Measurements from ENCODE around the gene PPP2R5C.

PPP2R5C gene

DNA sequence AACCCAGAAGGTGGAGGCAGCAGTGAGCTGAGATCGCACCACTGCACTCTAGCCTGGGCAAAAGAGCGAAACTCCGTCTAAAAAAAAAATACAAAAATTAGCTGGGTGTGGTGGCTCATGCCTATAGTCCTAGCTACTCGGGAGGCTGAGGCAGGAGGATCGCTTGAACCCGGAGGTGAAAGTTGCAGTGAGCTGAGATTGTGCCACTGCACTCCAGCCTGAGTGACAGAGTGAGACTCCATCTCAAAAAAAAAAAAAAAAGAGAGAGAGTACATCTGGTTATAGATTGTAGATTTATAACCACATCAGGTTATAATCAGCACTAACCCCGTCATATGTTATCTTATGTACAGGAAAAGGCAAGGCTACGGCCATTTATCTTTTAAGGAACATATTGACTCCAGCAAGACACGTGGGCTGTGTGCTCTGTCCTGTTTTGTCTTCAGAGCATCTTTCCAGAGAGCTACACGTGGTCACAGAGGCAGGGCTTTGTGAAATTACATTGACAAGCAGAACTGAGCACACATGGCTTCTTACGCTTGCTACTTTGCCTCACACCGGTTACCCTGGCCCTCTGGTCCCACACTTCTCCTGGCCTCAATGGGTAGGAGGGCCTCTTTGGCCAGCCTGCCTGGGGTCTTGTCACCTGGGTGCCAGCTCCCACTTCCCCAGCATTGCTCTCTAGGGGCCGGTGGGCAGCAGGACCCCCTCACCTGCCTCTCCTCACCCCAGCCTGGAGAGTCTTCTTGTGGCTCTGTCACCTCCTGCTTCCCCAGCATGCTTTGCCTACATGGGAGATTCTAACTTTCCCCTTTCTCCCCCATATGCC, 196.1 kb downstream of the PPP2R5C start (continued):
- no peak for TF ChIP-seq SNAI2 (CRISPR knock-in tag; IDR thresholded peaks at IDR 0.05)
- TF ChIP-seq, protein P1, sequence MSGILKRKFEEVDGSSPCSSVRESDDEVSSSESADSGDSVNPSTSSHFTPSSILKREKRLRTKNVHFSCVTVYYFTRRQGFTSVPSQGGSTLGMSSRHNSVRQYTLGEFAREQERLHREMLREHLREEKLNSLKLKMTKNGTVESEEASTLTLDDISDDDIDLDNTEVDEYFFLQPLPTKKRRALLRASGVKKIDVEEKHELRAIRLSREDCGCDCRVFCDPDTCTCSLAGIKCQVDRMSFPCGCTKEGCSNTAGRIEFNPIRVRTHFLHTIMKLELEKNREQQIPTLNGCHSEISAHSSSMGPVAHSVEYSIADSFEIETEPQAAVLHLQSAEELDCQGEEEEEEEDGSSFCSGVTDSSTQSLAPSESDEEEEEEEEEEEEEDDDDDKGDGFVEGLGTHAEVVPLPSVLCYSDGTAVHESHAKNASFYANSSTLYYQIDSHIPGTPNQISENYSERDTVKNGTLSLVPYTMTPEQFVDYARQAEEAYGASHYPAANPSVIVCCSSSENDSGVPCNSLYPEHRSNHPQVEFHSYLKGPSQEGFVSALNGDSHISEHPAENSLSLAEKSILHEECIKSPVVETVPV (CRISPR knock-in tag; IDR thresholded peaks at IDR 0.05) = no peak
- TF ChIP-seq BACH2 (CRISPR knock-in tag; IDR thresholded peaks at IDR 0.05; ENCODE audit: borderline replicate concordance) = no peak

DNA sequence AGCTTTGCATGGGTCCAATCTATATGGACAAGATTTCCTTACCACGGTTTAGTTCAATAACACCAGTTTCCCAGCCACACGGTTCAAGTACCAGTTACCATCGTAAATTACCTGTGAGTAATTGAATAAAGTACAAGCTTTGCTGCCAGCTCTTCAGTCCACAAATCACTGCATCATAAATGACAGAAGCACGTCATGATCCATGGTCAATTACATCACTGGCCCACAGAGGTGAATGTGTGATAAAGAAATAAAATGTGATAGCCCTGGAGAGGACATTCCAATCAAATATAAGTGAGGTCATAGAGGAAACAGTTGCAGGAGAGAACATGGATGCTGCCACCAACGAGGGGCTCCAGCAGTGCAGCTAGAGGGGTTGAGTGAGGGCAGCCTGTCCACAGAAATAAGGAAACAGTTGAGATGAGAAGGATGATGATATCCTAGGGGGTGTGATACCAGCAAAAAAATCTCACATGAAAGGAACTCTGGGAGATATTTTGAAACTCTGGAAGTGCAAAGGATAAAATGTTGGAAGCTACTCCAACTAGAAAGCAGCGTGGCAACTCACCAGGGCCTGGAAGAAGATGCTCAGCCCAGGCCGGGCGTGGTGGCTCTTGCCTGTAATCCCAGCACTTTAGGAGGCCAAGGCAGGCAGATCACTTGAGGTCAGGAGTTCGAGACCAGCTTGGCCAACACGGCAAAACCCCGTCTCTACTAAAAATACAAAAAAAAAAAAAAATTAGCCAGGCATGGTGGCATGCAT, 197.1 kb downstream of the PPP2R5C start:
- ATAC-seq = no peak
- TF ChIP-seq ZNF8 (CRISPR knock-in tag; IDR thresholded peaks at IDR 0.05) (no peak), OSR1 (CRISPR knock-in tag; IDR thresholded peaks at IDR 0.05) (no peak), ZFP30 (CRISPR knock-in tag; IDR thresholded peaks at IDR 0.05) (no peak), ARNTL (CRISPR knock-in tag; IDR thresholded peaks at IDR 0.05; ENCODE audit: borderline replicate concordance, low read depth) (no peak), SNAI2 (CRISPR knock-in tag; IDR thresholded peaks at IDR 0.05) (no peak), ZFP3 (CRISPR knock-in tag; IDR thresholded peaks at IDR 0.05) (no peak), RARB (CRISPR knock-in tag; IDR thresholded peaks at IDR 0.05) (no peak), ZNF70 (CRISPR knock-in tag; IDR thresholded peaks at IDR 0.05) (no peak), PPARA (CRISPR knock-in tag; IDR thresholded peaks at IDR 0.05; ENCODE audit: borderline replicate concordance) (no peak), ZC3H10 (CRISPR knock-in tag; IDR thresholded peaks at IDR 0.05) (no peak)
- TF ChIP-seq, protein P2, sequence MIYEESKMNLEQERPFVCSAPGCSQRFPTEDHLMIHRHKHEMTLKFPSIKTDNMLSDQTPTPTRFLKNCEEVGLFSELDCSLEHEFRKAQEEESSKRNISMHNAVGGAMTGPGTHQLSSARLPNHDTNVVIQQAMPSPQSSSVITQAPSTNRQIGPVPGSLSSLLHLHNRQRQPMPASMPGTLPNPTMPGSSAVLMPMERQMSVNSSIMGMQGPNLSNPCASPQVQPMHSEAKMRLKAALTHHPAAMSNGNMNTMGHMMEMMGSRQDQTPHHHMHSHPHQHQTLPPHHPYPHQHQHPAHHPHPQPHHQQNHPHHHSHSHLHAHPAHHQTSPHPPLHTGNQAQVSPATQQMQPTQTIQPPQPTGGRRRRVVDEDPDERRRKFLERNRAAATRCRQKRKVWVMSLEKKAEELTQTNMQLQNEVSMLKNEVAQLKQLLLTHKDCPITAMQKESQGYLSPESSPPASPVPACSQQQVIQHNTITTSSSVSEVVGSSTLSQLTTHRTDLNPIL (CRISPR knock-in tag; IDR thresholded peaks at IDR 0.05; ENCODE audit: low read depth) = no peak
- TF ChIP-seq, protein P1 (CRISPR knock-in tag; IDR thresholded peaks at IDR 0.05) = no peak
- TF ChIP-seq, protein P3, sequence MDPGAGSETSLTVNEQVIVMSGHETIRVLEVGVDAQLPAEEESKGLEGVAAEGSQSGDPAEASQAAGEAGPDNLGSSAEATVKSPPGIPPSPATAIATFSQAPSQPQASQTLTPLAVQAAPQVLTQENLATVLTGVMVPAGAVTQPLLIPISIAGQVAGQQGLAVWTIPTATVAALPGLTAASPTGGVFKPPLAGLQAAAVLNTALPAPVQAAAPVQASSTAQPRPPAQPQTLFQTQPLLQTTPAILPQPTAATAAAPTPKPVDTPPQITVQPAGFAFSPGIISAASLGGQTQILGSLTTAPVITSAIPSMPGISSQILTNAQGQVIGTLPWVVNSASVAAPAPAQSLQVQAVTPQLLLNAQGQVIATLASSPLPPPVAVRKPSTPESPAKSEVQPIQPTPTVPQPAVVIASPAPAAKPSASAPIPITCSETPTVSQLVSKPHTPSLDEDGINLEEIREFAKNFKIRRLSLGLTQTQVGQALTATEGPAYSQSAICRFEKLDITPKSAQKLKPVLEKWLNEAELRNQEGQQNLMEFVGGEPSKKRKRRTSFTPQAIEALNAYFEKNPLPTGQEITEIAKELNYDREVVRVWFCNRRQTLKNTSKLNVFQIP (CRISPR knock-in tag; IDR thresholded peaks at IDR 0.05; ENCODE audit: borderline replicate concordance, low read depth) = no peak

DNA sequence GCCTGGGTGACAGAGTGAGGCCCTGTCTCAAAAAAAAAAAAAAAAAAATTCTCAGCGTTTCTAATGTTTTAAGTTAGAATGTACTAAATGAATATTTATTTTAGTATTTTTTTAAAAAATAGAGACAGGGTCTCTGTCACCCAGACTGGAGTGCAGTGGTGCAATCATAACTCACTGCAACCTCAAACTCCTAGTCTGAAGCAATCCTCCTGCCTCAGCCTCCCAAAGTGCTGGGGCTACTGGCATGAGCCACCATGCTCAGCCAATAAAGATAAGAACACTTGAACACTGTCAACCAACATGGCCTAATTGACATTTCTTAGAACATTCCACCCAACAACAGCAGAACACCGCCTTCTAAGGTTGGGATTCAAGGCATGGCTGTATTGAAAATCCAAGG, 197.8 kb downstream of the PPP2R5C start:
- TF ChIP-seq, protein P2 (CRISPR knock-in tag; IDR thresholded peaks at IDR 0.05; ENCODE audit: low read depth) = no peak
- TF ChIP-seq TOX (CRISPR knock-in tag; IDR thresholded peaks at IDR 0.05; ENCODE audit: borderline replicate concordance) (no peak), ARNTL (CRISPR knock-in tag; IDR thresholded peaks at IDR 0.05; ENCODE audit: borderline replicate concordance, low read depth) (no peak), TCF4 (CRISPR knock-in tag; IDR thresholded peaks at IDR 0.05; ENCODE audit: borderline replicate concordance) (no peak), BACH2 (CRISPR knock-in tag; IDR thresholded peaks at IDR 0.05; ENCODE audit: borderline replicate concordance) (no peak), GLIS3 (CRISPR knock-in tag; IDR thresholded peaks at IDR 0.05) (no peak)
- ATAC-seq = no peak

DNA sequence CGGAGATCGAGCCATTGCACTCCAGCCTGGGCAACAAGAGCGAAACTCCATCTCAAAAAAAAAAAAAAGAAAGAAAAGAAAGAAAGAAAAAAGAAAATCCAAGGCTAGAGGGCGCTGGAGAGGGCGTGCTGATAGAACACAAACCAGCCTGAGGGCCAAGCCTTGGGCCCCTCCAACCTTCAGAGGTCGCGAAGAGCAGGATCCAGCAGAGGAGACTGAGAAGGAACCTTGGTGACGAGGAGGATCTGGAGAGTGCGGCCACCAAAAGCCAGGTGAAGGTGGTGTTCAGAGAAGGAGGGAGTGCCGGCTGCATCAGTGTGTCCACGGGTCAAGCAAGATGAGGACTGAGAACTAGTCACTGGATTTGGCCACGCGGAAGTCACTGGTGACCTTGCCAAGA, 198.7 kb downstream of the PPP2R5C start:
- peak; percentile 8 for ATAC-seq

More for the DNA sequence above, 198.7 kb downstream of the PPP2R5C start:
- TF ChIP-seq TCF4 (CRISPR knock-in tag; IDR thresholded peaks at IDR 0.05; ENCODE audit: borderline replicate concordance) (no peak), ZNF8 (CRISPR knock-in tag; IDR thresholded peaks at IDR 0.05) (no peak), ZFP3 (CRISPR knock-in tag; IDR thresholded peaks at IDR 0.05) (no peak), PPARA (CRISPR knock-in tag; IDR thresholded peaks at IDR 0.05; ENCODE audit: borderline replicate concordance) (no peak), CSDC2 (CRISPR knock-in tag; IDR thresholded peaks at IDR 0.05) (no peak)
- TF ChIP-seq, protein P1 (CRISPR knock-in tag; IDR thresholded peaks at IDR 0.05) = no peak

Data from SK-N-SH treated with all-trans-retinoic acid at 6 μM for 48 hours (cell line).